ENCODE results near the gene TMEM232. TPM values are rescaled to one million over a fixed set of nuclear protein-coding genes. Genes with fewer than 3 reads are reported as not detected.

Gene TMEM232
- total and polyA plus RNA-seq, 7 donors = 0.25 to 1.4 (median 0.58) TPM

DNA sequence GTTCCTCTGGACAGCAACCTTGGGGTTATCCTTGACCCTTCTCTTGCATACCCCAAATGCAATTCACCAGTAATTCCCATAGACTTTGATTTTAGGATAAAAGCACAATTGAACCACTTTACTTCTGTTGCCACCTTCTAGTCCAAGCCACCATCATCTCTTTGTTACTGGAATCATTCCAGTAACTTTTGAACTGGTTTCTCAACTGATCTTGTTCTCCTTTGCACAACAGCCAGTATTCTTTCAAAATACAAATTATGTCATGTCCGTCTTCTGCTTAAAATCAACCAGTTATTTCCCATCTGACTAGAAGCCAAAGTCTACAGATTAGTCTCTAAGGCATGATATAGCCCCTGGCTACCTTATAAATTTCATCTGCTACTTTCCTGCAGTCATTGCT lies 33.7 kb upstream of the TMEM232 start:
- Histone ChIP-seq H3K27me3 (ENCODE audit: insufficient read depth in 3 of 3, low read length in 2 of 3) (no peaks in the 10 kb centered on the region), H3K36me3 (ENCODE audit: insufficient read depth in 1 of 2, low read depth in 1 of 2) (peaks cover 4 to 88% of the 10 kb centered on the region in 2 donors), H3K4me3 (no peak overlapping the region), H3K27ac (no peak overlapping the region), H3K9me3 (no peaks in the 10 kb centered on the region), H3K4me1 (no peaks in the 10 kb centered on the region)
- DNase-seq (no peak), ATAC-seq (no peak)
- TF ChIP-seq, protein P1, sequence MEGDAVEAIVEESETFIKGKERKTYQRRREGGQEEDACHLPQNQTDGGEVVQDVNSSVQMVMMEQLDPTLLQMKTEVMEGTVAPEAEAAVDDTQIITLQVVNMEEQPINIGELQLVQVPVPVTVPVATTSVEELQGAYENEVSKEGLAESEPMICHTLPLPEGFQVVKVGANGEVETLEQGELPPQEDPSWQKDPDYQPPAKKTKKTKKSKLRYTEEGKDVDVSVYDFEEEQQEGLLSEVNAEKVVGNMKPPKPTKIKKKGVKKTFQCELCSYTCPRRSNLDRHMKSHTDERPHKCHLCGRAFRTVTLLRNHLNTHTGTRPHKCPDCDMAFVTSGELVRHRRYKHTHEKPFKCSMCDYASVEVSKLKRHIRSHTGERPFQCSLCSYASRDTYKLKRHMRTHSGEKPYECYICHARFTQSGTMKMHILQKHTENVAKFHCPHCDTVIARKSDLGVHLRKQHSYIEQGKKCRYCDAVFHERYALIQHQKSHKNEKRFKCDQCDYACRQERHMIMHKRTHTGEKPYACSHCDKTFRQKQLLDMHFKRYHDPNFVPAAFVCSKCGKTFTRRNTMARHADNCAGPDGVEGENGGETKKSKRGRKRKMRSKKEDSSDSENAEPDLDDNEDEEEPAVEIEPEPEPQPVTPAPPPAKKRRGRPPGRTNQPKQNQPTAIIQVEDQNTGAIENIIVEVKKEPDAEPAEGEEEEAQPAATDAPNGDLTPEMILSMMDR (IDR thresholded peaks at IDR 0.05) = no peak
- 86 to 97% (median 88%) methylated on average over 1 of the region's 1 CpG for WGBS, 3 donors
- intact Hi-C loops (cut with DNase I) = loop anchor here in 1 of 2 donors (10.0 kb wide), 1 partner anchor 315 kb away; the partner anchor contains the start of gene TSLP

- no peak for DNase-seq
- intact Hi-C loops (cut with DNase I) = loop anchor here in 1 of 2 donors (10.0 kb wide), 1 partner anchor 338 kb away; the partner anchor contains the start of gene WDR36
- Histone ChIP-seq H3K27me3 (ENCODE audit: insufficient read depth in 3 of 3, low read length in 2 of 3) (no peaks in the 10 kb centered on the region), H3K4me1 (no peaks in the 10 kb centered on the region), H3K27ac (no peak overlapping the region), H3K36me3 (ENCODE audit: insufficient read depth in 1 of 2, low read depth in 1 of 2) (peaks cover 5 to 88% of the 10 kb centered on the region in 2 donors), H3K9me3 (no peaks in the 10 kb centered on the region), H3K4me3 (no peak overlapping the region)
- ATAC-seq = peak in 1 of 4 donors; percentile 69
- WGBS, 3 donors = 57 to 61% (median 60%) methylated on average over 4 of the region's 4 CpGs
- TF ChIP-seq, protein P1 (IDR thresholded peaks at IDR 0.05) = peak; percentile 71
Measured at GRCh38 chr5:110757118-110757729, 30.8 kb upstream of the TMEM232 start.

- H3K36me3 ChIP-seq (ENCODE audit: insufficient read depth in 1 of 2, low read depth in 1 of 2) = peaks cover 4 to 88% of the 10 kb centered on the region in 2 donors
Measured at GRCh38 chr5:110754181-110754580, 27.7 kb upstream of the TMEM232 start.

GRCh38 chr5:110753600-110753999 lies 27.1 kb upstream of the TMEM232 start:
- 83 to 95% (median 90%) methylated on average over 2 of the region's 2 CpGs for WGBS, 3 donors
- no peaks in the 10 kb centered on the region for H3K27me3 ChIP-seq (ENCODE audit: insufficient read depth in 3 of 3, low read length in 2 of 3)
- no peak for ATAC-seq
- TF ChIP-seq, protein P1 (IDR thresholded peaks at IDR 0.05) = no peak
- H3K27ac ChIP-seq = no peak overlapping the region
- H3K36me3 ChIP-seq (ENCODE audit: insufficient read depth in 1 of 2, low read depth in 1 of 2) = peaks cover 3 to 88% of the 10 kb centered on the region in 2 donors
- no peaks in the 10 kb centered on the region for H3K9me3 ChIP-seq
- no peak overlapping the region for H3K4me3 ChIP-seq
- intact Hi-C loops (cut with DNase I) = loop anchor here in 1 of 2 donors (10.0 kb wide), 1 partner anchor 341 kb away; the partner anchor contains the start of gene WDR36
- no peaks in the 10 kb centered on the region for H3K4me1 ChIP-seq
- no peak for DNase-seq

More at GRCh38 chr5:110754181-110754580, 27.7 kb upstream of the TMEM232 start:
- Histone ChIP-seq H3K27me3 (ENCODE audit: insufficient read depth in 3 of 3, low read length in 2 of 3) (no peaks in the 10 kb centered on the region), H3K4me1 (no peaks in the 10 kb centered on the region), H3K9me3 (no peaks in the 10 kb centered on the region), H3K27ac (no peak overlapping the region), H3K4me3 (no peak overlapping the region)
- ATAC-seq = no peak
- DNase-seq = no peak
- TF ChIP-seq, protein P1 (IDR thresholded peaks at IDR 0.05) = no peak
- intact Hi-C loops (cut with DNase I) = loop anchor here in 1 of 2 donors (10.0 kb wide), 1 partner anchor 341 kb away; the partner anchor contains the start of gene WDR36

Data from psoas muscle (tissue), 8 donors.